K562 (cell line): ENCODE data around the gene TMEM116.

ENCODE experiments used
- CTCF ChIP-seq, 3 experiments: IDR thresholded peaks in 2 of 3; conservative IDR thresholded peaks in 1 of 3; 2 replicates each; pipeline ENCODE4 v1.5.1; 2011 to 2012; ENCODE audit warnings: low read length in 3 of 3, mild to moderate bottlenecking in 3 of 3, control low read depth in 2 of 3, improper control_type of control experiment in 1 of 3, inconsistent platforms in 1 of 3, low read depth in 1 of 3, mixed read lengths in 1 of 3, moderate library complexity in 1 of 3; ENCODE audit not compliant: insufficient read depth in 2 of 3
- ETV6 ChIP-seq, 3 experiments: fragments of 150-350 bp in 1 of 3; sonication (generic) in 1 of 3; formaldehyde crosslinking in 1 of 3; IDR thresholded peaks; 2 replicates each; pipeline versions ENCODE4 v1.6.1 to v1.8.0; 2014 to 2022; ENCODE audit warnings: borderline replicate concordance in 2 of 3, low read depth in 2 of 3, antibody characterized with exemption in 1 of 3, low read length in 1 of 3, mild to moderate bottlenecking in 1 of 3, missing genetic modification reagents in 1 of 3
- JUN ChIP-seq, 2 experiments: sonication (generic) in 1 of 2; formaldehyde crosslinking in 1 of 2; IDR thresholded peaks; 2 replicates each; pipeline versions ENCODE4 v1.6.1 to v1.8.0; 2012 to 2022; ENCODE audit warnings: borderline replicate concordance in 2 of 2, mild to moderate bottlenecking in 2 of 2, improper control_type of control experiment in 1 of 2, low read depth in 1 of 2, low read length in 1 of 2, missing genetic modification reagents in 1 of 2
- L3MBTL2 ChIP-seq: fragments of 450-650 bp; IDR thresholded peaks from 2 replicates; pipeline ENCODE4 v1.6.1; 2016; ENCODE audit warnings: mild to moderate bottlenecking, moderate library complexity
- NBN ChIP-seq: fragments of 450-650 bp; IDR thresholded peaks from 2 replicates; pipeline ENCODE4 v1.6.1; 2016; ENCODE audit warnings: low read depth, mild to moderate bottlenecking
- RFX1 ChIP-seq: fragments of 450-650 bp; IDR thresholded peaks from 2 replicates; pipeline ENCODE4 v1.6.1; 2016; ENCODE audit warnings: mild to moderate bottlenecking, moderate library complexity
- ZBTB40 ChIP-seq, 2 experiments: fragments of 450-650 bp in 1 of 2; sonication (generic) in 1 of 2; formaldehyde crosslinking in 1 of 2; IDR thresholded peaks; 2 replicates each; pipeline versions ENCODE4 v1.7.1 to v1.9.0; 2016 to 2022; ENCODE audit warnings: inconsistent platforms in 1 of 2, mild to moderate bottlenecking in 1 of 2, missing genetic modification reagents in 1 of 2
- ZBTB7A ChIP-seq: IDR thresholded peaks from 2 replicates; pipeline ENCODE4 v1.6.1; 2011; ENCODE audit warnings: low read depth, mild to moderate bottlenecking, low read length, moderate library complexity, borderline replicate concordance; ENCODE audit not compliant: control insufficient read depth

- TF ChIP-seq RFX1 (no peak), CTCF (IDR thresholded peaks at IDR 0.05 in 2 of 3, conservative IDR thresholded peaks at IDR 0.05 in 1 of 3; ENCODE audit: insufficient read depth in 2 of 3, low read depth in 1 of 3, low read length in 3 of 3) (no peak), ZBTB40 (IDR thresholded peaks at IDR 0.05) (no peak), ZBTB40 (CRISPR knock-in tag; IDR thresholded peaks at IDR 0.05) (no peak), ZBTB7A (no peak), NBN (no peak), L3MBTL2 (no peak), JUN (IDR thresholded peaks at IDR 0.05; ENCODE audit: borderline replicate concordance, low read depth, low read length) (no peak), JUN (CRISPR knock-in tag; IDR thresholded peaks at IDR 0.05; ENCODE audit: borderline replicate concordance) (no peak), ETV6 (IDR thresholded peaks at IDR 0.05; ENCODE audit: borderline replicate concordance in 1 of 2, low read depth in 2 of 2, low read length in 1 of 2) (no peak), ETV6 (CRISPR knock-in tag; IDR thresholded peaks at IDR 0.05; ENCODE audit: borderline replicate concordance) (no peak)
These were observed 111.8 kb downstream of the TMEM116 start for GRCh38 chr12:111901182-111901581.
